GM19463 (cell line): ENCODE results near the gene ACAP1.
"Not testable (repeated sequence)": the region's sequence is repeated elsewhere in the genome, so short reads cannot be mapped to it uniquely, and the experiment has no call there.

Experiments
- ATAC-seq: cut with Tn5 transposase; IDR thresholded peaks from one replicate; pipeline ENCODE4 v1.9.1; 2021; ENCODE audit warnings: mild to moderate bottlenecking, moderate library complexity; ENCODE audit not compliant: unreplicated experiment

Gene ACAP1

DNA sequence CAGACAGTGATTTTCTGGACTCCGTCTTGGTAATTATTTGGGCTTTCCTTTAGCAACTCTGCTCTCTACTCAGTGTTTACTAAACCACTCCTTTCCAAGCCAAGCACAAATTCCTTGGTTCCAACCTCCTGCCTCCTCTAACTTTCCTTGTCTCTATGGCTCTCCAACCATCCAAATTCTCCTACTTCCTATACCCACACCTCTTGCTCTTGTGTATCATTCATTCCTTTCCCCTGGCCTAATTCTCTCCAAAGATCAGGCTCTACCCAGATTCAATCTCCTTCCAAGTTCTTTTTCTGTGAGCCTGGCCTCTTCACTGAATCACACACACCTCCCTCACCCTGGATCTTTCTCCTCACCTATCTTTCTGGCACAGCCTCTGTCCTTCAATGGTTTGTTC lies 8.3 kb upstream of the ACAP1 start:
- ATAC-seq = no peak

- ATAC-seq = peak; percentile 8
Measured at GRCh38 chr17:7328840-7329373, 7.4 kb upstream of the ACAP1 start, which contains the start of gene NEURL4. Gene NEURL4 (minus strand): TSS chr17:7329335. CDS start chr17:7329312, 23 bp downstream.

GRCh38 chr17:7329374-7329996 lies 6.8 kb upstream of the ACAP1 start:
- ATAC-seq = peak; percentile 56

DNA sequence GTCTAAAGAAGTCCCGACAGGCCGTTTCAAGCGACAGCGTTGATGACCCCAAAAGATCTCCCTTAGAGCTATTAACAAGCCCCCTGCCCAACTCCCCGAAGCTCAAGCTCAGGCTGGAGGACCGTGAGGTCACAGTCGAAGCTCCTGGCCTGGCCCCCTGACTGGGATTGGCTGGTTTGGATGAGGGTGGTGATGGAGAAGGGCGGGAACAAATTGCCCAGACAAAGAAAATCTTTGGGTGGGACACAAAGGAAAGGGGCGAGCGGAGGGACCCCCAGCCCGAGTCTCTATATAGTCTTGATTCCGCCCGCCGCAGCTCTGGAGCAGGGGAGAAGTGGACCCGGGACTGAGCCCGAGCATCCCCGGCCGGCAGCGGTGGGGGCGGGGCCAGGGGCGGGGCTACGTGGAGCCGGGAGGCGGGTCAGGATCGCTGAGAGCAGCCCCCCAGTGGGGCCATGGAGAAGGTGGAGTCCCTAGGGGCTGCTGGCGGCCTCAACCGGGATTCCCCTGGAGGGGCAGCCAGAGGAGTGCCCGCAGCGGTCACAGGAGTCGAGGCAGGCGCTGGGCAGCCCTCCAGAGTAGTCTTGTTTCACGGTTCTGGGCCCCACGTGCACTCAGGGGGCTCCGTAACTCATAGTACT lies 6.2 kb upstream of the ACAP1 start:
- peak; percentile 40 for ATAC-seq

DNA sequence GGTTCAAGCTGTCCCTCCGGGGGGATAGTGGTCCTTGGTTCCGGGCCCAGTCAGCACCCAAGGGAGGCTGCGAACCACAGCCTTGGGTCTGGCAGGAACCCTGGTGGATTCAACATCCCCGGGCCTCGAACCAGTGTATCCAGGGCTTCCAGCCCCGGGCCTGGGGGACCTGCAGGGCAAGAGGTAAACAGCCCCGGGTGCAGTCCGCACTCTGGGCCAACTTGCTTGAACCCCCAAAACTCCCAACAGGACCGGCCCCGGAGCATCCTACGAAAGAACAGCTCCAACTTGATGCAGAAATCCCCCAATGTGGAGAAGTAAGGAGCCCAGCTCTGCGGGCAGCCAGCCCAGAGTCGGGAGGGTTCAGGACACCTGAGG lies 5.7 kb upstream of the ACAP1 start:
- ATAC-seq = no peak

- no peak for ATAC-seq
Measured at GRCh38 chr17:7332111-7332510, 4.2 kb upstream of the ACAP1 start.

GRCh38 chr17:7332600-7333069 lies 3.7 kb upstream of the ACAP1 start:
- ATAC-seq = not testable (repeated sequence)

DNA sequence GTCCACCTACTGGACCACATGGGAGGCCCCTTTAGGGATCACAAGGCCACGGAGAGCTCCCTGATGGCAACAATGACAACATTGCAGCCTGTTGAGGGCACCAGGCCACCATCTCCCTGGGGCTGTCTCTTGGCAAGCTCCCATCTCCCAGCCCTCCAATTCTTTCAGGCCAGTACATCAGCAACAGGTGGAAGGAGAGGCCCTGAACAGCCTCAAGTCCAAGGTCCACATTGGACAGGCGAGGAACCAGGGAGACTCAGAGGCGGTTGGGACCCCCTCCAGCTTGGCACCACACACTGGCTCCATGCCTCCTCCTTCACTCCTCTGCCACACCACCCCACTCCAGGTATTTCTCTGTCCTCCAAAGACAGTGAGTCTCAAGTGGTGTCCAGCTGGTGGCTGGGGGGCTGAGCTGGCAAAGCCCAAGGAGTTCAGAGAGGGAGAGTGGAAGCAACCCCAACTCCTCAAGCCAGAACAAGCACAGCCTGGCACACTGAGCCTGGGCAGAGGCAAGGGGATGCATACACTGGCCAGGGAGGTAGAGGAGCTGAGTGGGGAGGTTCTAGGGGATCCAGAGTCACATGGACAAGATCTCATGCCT lies 1.3 kb upstream of the ACAP1 start:
- no peak for ATAC-seq

DNA sequence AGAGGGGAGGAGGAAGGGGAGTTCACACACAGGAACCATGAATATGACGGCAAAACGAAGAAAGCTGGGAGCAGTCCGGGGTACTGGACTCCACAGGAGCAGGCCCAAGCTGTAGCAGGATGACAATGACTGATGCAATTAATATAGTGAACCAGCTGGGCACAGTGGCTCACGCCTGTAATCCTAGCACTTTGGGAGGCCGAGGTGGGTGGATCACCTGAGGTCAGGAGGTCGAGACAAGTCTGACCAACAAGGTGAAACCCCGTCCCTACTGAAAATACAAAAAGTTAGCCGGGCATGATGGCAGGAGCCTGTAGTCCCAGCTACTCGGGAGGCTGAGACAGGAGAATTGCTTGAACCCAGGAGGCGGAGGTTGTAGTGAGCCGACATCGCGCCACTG lies 564 bp upstream of the ACAP1 start:
- ATAC-seq = not testable (repeated sequence)

DNA sequence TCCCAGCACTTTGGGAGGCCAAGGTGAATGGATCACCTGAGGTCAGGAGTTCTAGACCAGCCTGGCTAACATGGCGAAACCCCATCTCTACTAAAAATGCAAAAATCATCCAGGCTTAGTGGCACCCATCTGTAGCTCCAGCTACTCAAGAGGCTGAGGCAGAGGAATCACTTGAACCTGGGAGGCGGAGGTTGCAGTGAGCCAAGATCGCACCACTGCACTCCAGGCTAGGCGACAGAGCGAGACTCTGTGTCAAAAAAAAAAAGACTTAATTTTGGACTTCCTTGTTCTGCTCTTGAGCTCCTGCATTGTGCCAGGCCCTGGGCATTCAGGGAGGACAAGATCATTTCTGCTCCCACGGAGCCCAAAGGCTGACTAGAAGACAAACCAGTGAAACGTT lies 1.3 kb downstream of the ACAP1 start:
- not testable (repeated sequence) for ATAC-seq

GRCh38 chr17:7340179-7340578 lies 3.9 kb downstream of the ACAP1 start:
- no peak for ATAC-seq

DNA sequence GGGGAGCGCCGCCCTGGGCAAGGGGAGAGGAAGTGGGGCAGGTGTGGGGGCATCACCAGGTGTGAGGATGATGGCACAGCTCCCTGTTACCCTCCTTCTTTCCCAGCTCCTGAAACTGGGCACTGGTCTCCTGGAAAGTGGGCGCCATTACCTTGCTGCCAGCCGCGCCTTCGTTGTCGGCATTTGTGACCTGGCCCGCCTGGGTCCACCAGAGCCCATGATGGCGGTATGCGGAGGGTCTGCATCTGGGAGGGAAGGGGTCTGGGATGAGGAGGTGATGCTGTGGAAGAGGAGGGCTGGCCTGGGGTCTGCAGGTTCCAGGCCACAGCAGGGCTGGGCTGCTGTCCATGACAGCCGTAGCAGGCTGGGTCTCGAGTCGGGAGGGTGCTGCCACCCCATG lies 5.5 kb downstream of the ACAP1 start:
- no peak for ATAC-seq

DNA sequence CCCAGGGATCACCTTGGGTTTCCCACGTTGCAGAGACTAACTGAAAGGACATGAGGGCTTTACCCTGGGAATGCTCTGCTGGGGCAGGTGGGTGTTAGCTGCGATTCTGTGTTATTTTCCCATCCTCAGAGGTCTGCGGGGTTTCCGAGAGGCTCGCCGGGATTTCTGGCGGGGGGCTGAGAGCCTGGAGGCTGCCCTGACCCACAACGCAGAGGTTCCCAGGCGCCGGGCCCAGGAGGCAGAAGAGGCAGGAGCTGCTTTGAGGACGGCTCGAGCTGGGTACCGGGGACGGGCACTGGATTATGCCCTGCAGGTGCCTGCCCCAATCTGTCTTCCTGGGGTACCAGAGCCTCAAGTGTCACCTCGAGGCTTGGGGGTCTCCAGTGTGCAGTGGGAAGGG lies 6.9 kb downstream of the ACAP1 start:
- ATAC-seq = no peak

- no peak for ATAC-seq
Measured at GRCh38 chr17:7346761-7347614, 10.7 kb downstream of the ACAP1 start.

DNA sequence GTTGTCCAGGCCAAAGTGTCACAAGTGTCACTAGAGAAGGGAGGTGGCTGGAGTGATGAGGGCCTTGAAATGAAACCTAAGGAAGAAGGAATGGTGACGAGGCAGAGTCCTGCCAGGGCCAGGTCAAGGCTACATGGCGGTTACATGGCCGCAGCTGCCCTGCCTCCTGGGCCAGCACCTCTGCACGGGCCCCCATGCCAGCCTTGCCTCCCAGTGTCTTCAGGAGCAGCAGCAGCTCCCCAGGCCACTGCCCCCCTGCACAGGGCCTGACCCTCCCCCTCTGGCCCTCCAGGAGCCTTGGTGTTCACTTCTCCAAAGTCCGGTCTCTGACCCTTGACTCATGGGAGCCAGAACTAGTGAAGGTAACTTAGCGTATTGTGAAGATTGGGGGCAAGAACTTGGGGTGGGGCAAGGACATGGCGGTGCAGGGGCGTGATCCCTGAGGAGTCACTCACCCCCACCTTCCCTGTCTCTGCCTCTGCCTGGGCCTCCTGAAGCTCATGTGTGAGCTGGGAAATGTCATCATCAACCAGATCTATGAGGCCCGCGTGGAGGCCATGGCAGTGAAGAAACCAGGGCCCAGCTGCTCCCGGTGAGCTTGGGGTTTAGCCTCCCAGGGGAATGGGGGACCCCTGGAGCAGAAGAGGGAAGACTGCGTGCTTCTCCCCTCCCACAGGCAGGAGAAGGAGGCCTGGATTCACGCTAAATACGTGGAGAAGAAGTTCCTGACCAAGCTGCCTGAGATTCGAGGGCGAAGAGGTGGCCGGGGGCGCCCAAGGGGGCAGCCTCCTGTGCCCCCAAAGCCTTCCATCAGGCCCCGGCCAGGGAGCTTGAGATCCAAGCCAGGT lies 11.5 kb downstream of the ACAP1 start:
- no peak for ATAC-seq

- ATAC-seq = no peak
Measured at GRCh38 chr17:7348478-7349242, 12.3 kb downstream of the ACAP1 start.

GRCh38 chr17:7351665-7352502 lies 15.6 kb downstream of the ACAP1 start, which contains the start of gene KCTD11:
Gene KCTD11 (plus strand): TSS chr17:7352162.
- peak; percentile 68 for ATAC-seq

DNA sequence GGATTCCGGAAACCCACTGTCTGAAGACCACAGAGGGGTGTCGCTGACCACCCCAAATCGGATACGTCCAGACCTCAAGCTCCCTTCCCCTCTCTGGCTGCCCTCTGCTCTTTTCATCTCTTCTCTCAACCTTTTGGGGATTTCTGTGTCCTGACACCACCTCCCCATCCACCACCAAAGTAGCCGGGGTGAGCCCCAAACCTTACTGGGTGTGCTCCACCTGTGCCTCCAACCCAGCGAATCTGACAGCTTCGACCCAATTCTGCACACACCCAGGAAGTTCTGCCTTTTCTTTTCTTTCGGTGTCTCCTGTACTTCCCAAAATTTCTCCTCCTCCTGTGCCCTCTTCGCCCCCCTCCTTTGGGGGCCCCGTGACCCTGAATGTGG lies 16.2 kb downstream of the ACAP1 start:
- ATAC-seq = no peak
